ENCODE measurements around the gene HOXB3.

Gene HOXB3

DNA sequence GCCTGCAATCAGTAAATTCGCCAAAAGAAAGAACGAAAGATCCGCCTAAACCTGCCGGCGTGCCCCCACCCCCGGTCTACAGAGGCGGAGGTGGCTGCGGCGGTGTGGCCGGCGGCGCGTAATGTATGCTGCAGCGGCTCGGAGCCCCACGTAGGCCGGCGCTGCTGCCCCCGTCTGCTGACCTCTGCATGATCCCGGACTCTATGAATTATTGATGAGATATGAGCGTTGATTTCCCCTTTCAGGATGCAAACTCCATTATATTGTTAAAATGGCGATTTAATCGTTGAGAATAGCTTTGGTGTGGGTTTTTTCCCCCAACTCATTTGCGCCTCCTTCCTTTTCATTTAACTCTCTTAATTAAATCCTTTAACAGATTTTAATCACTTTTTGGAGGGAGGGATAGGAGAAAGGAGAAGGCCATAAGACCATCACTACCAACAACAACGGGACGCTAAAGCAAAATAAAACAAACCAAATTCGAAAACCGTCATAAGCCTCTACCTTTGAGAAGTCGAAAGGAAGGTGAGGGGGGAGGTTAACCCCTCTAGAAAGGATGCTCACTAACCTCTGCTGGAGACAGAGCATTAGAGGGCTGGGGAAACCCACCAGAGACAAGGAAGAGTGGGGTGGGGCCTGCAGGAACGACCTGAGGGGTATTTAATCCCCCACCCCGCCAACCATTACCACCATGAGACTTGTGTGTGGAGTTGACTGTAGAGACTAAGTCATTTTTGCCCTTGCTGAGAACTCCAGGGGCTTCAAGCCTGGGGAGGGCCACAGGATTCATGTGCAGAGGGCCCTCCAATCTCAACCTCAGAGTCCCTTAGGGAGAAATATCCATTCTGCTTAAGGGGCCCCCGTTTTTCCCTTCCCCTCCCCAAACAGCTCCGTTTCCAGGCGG is 3.4 kb downstream of the HOXB3 start:
- DNase-seq (ENCODE audit: low spot score) = peak; percentile 50

DNA sequence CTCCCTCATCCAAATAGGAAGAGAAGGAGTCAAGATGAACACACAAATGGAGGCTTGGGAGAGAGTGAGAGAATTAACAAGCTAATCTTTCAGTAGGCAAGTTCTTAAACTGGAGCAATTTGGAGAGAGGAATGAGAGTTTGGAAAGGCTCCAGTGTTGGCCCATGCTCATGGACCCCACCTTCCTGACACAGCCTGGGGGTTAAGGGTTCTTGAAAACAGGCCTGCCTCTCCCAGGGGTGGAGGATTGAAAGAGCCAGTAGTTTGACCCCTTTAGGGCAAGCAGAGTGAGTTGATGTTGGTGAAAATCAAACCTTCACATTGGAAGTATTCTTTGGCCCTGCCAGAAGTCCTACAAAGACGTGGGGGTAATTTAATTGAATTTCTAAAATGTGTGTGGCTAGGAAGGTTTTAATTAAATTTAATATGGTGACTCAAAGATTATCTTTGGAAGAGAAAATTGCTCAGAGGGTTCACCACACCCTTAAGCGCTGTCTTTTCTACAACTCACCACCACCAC is 5.8 kb downstream of the HOXB3 start:
- no peak for DNase-seq (ENCODE audit: low spot score)

DNA sequence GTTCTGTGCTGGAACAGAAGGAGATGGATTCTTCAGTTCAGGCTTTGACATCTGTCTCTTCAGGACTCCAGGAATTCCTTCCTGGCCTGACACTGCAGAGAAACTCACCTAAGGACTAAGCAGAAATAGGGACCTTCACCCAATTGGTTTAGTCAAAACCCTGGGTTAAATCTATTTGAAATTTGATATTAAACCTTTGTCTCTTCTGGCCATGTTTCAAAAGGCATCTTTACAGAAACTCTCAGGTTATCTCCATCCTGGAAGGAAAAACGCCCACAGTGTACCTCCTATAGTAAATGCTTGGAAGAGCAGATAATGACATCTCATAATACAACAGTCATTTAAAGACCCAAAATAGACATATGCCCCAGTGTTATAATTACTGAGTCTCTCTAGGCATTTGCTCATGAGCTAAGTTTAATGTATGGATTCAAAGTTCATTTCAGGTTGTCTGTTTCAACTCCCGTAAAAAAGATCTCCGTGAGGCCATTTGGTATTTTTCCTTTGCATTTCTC is 6.3 kb downstream of the HOXB3 start:
- no peak for DNase-seq (ENCODE audit: low spot score)

DNA sequence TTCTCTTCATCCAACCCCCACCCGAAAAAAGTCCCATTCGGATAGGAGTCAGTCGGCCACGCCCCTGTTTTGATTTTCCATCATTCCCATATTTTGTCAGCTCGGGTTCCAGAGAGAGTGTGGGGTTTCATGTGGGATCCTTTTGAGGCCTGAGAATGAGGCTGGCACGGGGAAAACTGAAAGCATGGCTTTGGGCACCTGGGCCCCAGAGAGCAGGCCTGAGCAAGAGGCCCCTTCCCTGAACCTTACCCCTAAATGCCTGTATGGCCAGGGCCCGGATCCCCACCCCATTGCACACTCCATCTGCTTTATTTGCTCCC is 7.3 kb downstream of the HOXB3 start:
- DNase-seq (ENCODE audit: low spot score) = no peak

DNA sequence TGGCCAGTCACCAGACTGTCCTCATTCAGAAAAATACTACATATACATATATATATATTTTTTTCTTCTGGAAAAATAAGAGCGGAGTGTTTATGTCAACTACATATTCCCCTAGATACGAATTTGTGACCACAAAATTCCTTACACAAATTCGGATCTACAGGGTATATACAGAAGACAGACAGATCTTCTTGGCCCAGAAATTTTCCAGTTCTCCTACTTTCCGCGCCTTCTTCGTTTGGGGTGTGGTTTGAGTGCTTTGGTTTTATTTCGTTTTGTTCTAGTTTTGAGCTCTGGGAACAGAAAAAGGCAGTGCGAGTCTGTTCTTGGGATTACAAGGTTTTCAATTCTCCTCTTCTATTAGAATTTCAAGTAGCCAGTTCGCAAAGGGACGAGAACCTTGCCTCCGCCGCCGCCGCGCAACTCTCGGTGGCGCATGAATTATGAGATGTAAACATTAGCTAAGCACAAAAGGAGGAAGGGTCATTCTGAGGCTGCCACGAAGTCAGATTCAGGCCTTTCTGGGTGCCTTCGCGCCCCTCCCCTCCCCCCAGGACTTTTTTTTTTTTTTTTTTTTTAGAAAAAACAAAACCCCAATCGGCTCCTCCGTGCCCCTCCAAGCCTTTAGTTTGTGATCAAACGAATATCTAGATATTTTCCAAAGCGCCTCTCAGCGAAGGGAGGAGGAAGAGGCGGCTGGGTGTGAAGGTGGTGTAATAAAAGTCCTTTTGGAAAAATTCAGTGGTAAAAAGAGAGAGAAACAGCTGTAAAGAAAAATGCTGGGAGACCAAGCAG is 10.1 kb downstream of the HOXB3 start:
- DNase-seq (ENCODE audit: low spot score) = no peak

DNA sequence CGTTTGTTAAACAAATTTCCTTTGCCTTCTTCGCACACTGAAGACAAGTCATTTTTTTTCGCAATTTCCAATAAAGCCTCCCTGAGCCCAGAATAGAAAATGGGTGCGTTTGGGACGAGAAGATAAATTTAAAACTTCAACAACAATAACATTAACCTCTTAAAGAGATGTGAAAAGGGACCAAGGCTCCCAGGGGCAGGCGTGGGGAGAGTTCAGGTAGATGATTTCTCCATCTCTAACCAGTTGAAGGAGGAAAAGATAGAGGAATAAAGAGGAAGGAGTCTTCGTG is 10.6 kb downstream of the HOXB3 start:
- no peak for DNase-seq (ENCODE audit: low spot score)

DNA sequence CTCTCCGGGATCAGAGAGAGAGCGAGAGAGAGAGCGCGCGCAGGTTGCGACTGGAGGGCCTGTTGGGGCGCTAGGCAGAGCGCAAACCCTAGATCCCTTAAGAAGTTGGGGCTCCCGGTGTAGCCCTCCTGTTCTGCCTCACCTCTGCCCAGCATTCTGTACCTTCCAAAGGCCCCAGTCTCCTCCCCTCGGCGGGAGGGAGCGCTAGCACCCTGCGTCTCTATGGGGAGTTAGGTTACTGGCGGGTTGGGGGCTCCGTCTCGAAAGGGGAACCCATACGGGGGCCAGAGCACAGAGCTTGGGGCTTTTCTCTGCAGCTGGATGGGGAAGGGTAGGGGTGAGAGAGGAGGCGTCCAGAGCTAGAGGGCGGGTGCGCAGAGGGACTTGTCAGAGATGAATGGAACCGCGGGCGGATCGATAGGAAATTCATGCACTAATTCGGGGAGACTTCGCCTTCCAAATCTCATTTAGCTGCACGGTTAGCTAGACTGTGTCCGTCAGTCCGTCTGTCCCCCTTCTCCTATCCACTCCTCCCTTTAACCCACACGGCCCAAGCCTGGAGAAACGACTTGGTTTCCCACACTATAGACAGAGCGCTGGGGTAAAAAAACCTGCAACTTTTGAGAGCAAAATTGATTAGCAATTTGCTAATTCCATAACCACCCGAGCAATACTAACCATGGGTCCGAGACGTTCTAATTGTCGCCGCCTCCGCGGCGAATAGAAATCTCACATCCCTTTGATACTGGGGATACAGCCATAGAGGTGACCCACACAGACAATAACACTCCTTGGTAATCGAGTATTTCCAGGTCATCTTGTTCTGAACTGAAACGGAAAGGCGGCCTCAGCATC is 11.2 kb downstream of the HOXB3 start:
- DNase-seq (ENCODE audit: low spot score) = no peak

DNA sequence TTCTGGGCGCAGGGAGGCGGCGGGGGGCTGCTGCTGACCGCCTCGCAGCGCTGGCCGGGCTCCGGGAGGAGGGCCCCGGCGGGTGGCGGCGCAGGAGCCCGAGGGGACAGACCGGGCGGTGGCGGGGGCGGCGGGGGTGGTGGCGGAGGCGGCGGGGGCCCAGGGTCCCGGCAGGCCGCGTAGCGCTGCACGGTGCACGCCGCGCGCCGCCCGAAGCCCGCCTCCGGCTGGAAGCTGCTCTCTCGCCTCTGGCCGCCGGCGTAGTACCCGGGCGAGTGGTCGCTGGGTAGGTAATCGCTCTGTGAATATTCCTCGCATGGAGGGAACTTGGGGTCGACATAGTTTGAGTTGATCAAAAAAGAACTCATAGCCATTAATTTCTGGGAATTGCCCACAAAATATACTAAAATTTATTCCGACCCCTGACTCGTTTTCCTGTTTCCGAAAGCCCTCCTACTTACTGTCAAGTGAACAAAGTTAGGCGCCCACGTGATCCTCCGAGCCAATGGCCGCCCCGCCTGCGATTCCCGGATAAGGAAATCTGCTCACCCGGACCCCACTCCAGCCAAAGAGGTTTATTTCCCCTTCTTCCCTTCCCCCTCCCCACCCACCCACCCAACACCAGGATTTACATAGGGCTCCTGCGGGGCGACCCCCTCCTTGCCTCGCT is 12.0 kb downstream of the HOXB3 start, which contains the start of gene HOXB4:
Gene HOXB4, minus strand, starts transcription at position 405 of the 670 bp plus-strand sequence. Its CDS starts 31 bp downstream, at position 374.
- no peak for DNase-seq (ENCODE audit: low spot score)

DNA sequence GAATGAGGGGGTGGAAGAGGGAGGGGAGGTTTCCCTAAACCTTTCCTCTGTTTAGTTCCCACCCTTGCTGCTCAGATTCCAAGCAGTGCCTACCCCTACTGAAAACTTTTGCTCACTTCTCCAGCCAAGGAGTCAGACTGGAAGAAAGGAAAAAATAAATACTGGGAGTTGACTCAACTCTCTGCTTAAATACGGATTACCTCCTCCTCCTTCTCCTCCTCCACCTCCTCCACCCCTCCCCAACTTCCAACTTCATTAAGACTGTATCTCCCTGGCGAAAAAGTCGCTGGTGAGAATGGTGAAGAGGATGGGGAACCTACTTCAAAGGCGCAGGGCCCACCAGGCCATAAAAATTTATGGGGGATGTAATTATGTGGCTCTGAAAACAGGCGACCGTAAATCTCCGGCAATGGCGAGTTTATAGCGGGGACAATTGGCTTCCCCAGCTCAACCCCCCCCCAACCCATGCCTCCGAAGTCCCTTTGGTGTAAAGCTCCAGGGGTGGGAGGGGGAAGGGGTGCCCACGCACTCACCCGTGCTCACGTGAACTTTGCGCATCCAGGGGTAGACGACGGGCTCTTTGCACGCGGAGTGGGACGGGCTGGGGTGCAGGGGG is 12.6 kb downstream of the HOXB3 start:
- DNase-seq (ENCODE audit: low spot score) = no peak

DNA sequence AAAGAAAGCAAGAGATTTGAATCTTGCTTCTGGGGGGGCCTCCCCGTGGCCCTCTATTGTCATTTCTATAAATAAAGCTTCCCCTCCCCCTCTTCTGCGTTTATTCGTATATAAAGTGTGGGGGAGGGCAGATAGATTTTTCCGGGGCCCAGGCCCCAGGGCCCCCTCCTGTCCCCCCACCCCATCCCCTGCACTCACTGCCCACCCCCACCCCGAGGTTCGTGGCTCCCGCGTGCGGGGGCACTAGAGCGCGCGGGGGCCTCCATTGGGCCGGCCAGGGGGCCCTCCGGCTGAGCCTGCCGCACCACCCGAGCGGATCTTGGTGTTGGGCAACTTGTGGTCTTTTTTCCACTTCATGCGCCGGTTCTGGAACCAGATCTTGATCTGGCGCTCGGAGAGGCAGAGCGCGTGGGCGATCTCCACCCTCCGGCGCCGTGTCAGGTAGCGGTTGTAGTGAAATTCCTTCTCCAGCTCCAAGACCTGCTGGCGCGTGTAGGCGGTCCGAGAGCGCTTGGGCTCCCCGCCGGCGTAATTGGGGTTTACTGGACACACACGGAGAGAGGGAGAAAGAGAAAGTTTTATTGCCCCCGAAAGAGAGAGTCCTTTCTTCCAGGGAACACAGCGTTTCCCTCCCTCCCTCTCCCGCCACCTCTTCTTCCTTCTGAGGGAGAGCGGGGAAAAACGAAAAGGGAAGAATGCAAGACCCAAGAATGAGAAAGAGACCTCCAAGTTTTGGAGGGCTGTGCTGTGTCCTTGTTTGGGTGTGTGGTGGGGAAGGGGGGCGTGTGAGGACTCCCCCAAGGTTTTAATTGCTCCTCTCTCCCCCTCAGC is 13.3 kb downstream of the HOXB3 start:
- DNase-seq (ENCODE audit: low spot score) = no peak

DNA sequence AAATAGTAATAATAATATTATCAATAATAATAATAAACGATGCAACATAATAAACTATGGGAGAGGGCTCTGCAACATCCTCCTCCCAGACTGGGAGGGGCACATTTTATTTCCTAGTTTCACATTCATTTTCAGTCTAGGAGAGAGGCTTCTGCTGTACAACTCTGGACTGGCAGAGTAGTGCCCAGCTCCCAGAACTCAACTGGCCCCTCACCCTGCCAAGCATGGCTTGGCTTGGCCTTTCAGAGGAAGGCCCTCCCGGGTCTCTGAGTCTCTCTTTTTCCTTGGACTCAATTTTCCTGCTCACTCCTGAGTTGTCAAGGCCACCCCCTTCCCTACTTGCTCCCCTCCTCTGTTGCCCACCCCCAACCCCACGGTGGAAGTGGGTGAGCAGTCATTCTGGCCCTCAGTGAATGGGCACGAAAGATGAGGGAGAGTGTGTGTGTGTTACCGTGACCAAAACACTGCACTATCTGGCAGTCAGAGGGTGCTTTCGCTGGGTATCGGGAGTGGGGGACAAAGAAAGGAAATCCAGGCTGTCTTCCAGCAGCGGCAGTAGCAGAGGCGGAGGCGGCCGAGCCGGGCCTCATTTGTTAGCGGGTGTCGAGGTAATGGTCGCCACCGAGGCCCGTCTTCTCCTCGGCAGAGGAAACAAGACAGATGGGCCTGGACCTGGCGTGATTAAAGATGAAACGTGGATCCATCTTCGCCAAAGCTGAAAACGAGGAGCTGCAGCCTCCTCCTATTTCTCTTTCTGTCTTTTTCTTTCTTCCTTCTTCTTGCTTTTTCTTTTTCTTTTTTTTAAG is 14.2 kb downstream of the HOXB3 start:
- DNase-seq (ENCODE audit: low spot score) = no peak

DNA sequence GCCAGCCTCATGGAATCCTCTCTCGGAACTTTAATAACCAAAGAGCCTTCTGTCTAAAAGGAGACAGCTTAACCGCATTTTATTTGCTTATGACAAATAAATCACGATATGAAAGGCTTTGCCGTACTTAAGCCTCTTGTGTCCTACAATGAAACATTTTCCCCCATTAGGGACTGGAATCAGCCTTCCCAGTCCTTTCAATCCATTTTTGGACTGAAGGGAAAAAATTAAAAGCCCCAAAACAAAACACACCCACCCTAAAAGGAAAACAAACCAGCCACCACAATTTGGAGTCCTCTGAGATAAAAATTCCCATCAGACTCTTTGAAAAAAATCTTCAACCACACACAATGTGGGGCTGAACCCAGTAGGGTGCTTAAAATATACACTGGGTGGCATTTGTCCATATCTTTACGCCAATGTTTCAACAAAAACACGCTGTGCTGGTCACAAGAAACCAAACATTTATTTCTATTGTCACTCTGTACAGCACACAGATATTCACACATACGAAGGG is 14.9 kb downstream of the HOXB3 start:
- peak; percentile 35 for DNase-seq (ENCODE audit: low spot score)

DNA sequence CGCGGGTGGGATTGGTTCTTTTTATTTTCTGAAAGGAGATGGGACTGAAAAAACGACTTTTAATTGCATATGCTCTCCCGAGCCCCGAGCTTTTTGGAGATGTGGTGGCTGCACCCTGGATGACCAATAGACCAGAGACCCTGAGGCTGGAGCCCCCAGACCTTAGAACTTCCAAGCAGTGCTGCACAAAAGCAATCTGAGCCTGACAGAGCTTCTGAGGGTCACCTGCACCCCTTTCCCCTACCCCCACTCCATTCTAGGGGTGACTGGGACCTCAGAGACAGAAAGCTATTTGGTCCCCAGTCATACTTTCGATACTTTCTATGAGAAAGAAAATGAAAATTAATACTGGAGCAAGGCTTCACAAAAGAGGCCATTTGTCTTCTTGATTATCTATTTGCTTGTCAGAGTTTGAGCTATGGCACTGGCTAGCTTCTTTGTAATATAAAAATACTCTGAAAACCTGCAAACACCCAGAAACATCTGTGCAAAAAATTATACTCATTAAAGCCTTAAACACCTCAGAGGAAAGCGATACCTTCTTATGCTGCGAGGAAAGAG is 15.5 kb downstream of the HOXB3 start:
- DNase-seq (ENCODE audit: low spot score) = no peak

DNA sequence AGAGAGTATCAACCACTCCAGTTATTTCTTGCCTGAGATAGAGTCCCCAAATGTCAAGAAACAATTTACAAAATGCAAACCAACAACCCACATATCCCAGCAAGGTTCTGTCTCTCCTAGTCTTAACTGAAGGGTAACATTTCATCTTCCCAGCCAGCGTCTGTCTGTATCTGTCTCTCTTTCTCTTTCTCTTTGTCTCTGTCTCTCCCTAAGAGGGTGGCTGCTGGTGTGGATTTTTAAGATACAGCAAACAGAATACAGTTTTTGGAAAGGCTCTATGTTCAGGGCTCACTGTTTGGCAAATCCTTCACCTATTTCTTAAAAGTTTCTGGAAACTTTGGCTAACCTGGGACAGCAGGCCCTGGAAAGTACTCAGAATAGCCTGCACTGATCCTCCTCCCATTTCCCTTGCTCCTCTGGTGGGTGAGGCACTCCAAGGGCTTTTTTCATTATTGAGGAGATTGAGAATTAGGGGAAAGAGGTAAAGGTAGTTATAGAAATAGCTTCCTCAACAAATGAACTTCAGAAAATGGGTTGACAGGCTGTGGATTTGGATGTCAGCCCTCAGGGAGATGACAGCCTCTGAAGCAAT is 18.1 kb downstream of the HOXB3 start:
- DNase-seq (ENCODE audit: low spot score) = no peak

DNA sequence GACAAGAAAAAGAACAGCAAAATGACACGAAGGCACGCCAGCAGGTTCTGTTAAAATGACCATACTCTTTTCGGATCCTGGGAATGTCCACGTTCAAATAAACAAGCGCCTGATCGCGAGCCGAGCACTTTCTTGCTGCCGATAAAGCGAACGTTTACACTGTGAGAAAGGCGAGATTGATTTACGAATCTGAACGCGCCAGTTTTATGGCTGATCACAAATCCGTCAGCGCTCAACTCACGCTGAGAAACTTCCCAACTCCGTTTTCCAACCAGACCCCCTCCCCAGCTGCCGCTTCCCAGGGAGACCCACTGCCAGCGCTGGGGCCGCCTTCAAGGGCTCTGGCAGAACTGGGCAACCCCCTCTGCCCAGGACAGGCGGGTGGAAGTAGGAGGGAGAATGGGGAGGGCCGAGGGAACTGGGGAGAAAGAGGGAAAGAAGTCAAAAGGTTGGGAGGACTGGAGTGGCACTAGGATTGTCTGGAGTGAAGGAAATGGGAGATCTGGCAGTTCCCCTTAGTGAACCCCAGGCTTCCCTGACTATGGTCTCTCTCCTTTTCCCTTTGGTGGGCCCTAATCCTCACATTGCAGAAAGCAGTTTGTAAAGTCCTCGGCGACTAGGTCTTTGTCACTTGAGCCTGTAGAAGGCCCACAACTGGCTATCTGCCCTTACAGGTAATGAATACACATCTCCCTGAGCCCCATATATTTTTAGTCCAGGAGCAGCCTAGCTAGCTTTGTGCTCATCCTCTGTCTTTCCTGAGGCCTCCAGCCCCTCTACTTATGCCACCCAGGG is 18.8 kb downstream of the HOXB3 start:
- no peak for DNase-seq (ENCODE audit: low spot score)

DNA sequence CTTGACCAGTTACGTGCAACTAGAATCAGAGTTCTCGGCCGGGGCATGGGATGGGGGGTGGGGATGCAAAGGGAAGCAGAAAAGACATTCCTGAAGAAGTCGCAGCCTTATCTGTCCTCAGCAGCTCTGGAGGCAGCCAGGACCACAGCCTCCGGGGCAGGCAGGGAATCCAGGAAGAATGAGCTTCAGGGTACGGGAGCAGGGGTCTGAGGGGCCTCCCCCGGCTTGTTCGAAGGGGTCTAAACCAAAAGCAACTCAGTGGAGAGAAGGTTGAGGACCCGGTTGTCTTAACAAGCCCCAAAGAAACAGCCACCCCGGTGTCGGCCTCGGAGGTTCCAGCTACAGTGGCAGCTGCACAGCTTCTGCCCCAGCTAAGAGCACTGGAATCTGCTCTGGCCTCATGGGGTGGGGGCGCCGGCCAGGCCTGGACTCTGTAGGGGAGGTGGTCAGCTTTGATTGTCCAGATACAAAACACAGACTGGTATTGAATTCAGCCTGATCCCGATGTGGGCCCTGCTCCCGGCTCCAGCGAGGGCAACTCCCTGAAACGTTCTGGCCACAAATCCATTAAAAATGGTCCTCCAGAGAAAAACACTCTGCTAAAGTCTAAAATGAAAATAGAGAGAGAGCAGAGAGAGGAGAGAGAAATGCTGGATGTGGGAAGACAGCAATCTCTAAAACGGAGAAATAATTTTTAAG is 19.6 kb downstream of the HOXB3 start:
- DNase-seq (ENCODE audit: low spot score) = no peak

Measured in COLO829 (cell line).